ENCODE measurements around the gene AK8.

GRCh38 chr9:132677976-132678375 is 200.1 kb downstream of the AK8 start:
- TF ChIP-seq CTCF (conservative IDR thresholded peaks at IDR 0.05; ENCODE audit: low read depth, low read length) (no peak), EZH2 (IDR thresholded peaks at IDR 0.05; ENCODE audit: borderline replicate concordance, low read depth, low read length, poor library complexity, severe bottlenecking) (no peak)
